SK-N-SH (cell line): ENCODE measurements around the gene LENG9. TPM values are rescaled to one million over a fixed set of nuclear protein-coding genes. Genes with fewer than 3 reads are reported as not detected.
A peak's percentile ranks its signal among the peaks of the same experiment; 100 is the strongest.

ENCODE experiments used
- CTCF ChIA-PET: fragments of 300-600, 350-600 bp; formaldehyde crosslinking; extraction: SDS; loops from one replicate; lab custom pipeline; 2021; lab: Yijun Ruan, JAX
- POLR2A ChIA-PET: fragments of 350-600 bp; sonication (Branson Sonifier 250); formaldehyde crosslinking; extraction: SDS; loops from one replicate; lab custom pipeline; 2020; ENCODE audit warnings: antibody characterized with exemption, inconsistent platforms; lab: Yijun Ruan, JAX
- DNase-seq: peaks from one replicate; pipeline ENCODE4 v3.0.0; 2012
- H2AFZ ChIP-seq: fragments of 200-600 bp; sonication (generic); 2 replicates; pipeline ENCODE4 v1.8.1; 2016; ENCODE audit warnings: antibody characterized with exemption, mild to moderate bottlenecking, low read depth
- H3F3A ChIP-seq: fragments of 200-600 bp; sonication (generic); replicated peaks from 2 replicates; pipeline ENCODE3; 2016; ENCODE audit warnings: antibody characterized with exemption, mild to moderate bottlenecking; ENCODE audit not compliant: insufficient read depth
- H3K27ac ChIP-seq, 2 experiments: fragments of 200-500 bp in 1 of 2; fragments of 200-600 bp in 1 of 2; sonication (Bioruptor generic) in 1 of 2; sonication (generic), shearing (Covaris generic) in 1 of 2; 2 replicates each; pipeline versions ENCODE4 v1.5.1 to v1.6.1; 2014 to 2016; ENCODE audit warnings: low read depth in 2 of 2, inconsistent platforms in 1 of 2, low read length in 1 of 2, mild to moderate bottlenecking in 1 of 2, mixed read lengths in 1 of 2
- H3K27me3 ChIP-seq: fragments of 200-600 bp; sonication (generic), shearing (Covaris generic); 2 replicates; pipeline ENCODE4 v1.6.1; 2016; ENCODE audit warnings: mixed run types; ENCODE audit not compliant: insufficient read depth
- H3K36me3 ChIP-seq, 2 experiments: fragments of 200-500 bp in 1 of 2; fragments of 200-600 bp in 1 of 2; sonication (Bioruptor generic) in 1 of 2; sonication (generic) in 1 of 2; replicated peaks in 1 of 2; 2 replicates each; pipeline versions ENCODE3 to v1.5.1; 2014 to 2016; ENCODE audit warnings: low read length in 1 of 2, mild to moderate bottlenecking in 1 of 2; ENCODE audit not compliant: insufficient read depth in 2 of 2, control insufficient read depth in 1 of 2
- H3K4me1 ChIP-seq, 2 experiments: fragments of 200-500 bp in 1 of 2; fragments of 200-600 bp in 1 of 2; sonication (Bioruptor generic) in 1 of 2; sonication (generic), shearing (Covaris generic) in 1 of 2; 2 replicates each; pipeline versions ENCODE4 v1.5.1 to v1.6.1; 2014 to 2016; ENCODE audit warnings: low read depth in 1 of 2, low read length in 1 of 2, mixed run types in 1 of 2; ENCODE audit not compliant: insufficient read depth in 2 of 2, control insufficient read depth in 1 of 2
- H3K4me2 ChIP-seq: fragments of 200-600 bp; sonication (generic), shearing (Covaris generic); 2 replicates; pipeline ENCODE4 v1.6.1; 2017; ENCODE audit warnings: mixed run types
- H3K4me3 ChIP-seq, 2 experiments: fragments of 200-500 bp in 1 of 2; fragments of 200-600 bp in 1 of 2; sonication (Bioruptor generic) in 1 of 2; sonication (generic), shearing (Covaris generic) in 1 of 2; 2 replicates each; pipeline versions ENCODE4 v1.5.1 to v1.8.1; 2014 to 2016; ENCODE audit warnings: low read depth in 2 of 2, inconsistent platforms in 1 of 2, low read length in 1 of 2, mild to moderate bottlenecking in 1 of 2, mixed read lengths in 1 of 2, moderate library complexity in 1 of 2
- H3K79me2 ChIP-seq: fragments of 200-600 bp; sonication (generic); 2 replicates; pipeline ENCODE4 v1.8.1; 2017; ENCODE audit warnings: mild to moderate bottlenecking; ENCODE audit not compliant: insufficient read depth
- H3K9ac ChIP-seq: fragments of 200-600 bp; sonication (generic); 2 replicates; pipeline ENCODE4 v1.6.1; 2017; ENCODE audit warnings: mixed run types
- H3K9me2 ChIP-seq: fragments of 200-600 bp; sonication (generic); 2 replicates; pipeline ENCODE4 v1.6.1; 2017; ENCODE audit warnings: mixed run types
- H3K9me3 ChIP-seq: fragments of 200-600 bp; sonication (generic); 2 replicates; pipeline ENCODE4 v1.6.1; 2017; ENCODE audit warnings: mixed run types, mild to moderate bottlenecking, moderate library complexity
- H4K20me1 ChIP-seq: fragments of 200-600 bp; sonication (generic); 2 replicates; pipeline ENCODE4 v1.6.1; 2017; ENCODE audit warnings: mild to moderate bottlenecking, mixed run types; ENCODE audit not compliant: insufficient read depth
- WGBS: methylation state at CpG from one replicate; pipeline ENCODE4 v1.1.6; 2017; ENCODE audit warnings: low lambda C conversion rate; 5-methylcytosine and 5-hydroxymethylcytosine counted together
- polyA plus RNA-seq, 3 experiments: library from polyadenylated mRNA; depleted of rRNA; stranded (reverse); fragments of >200 nt; gene quantifications; 2 replicates each; pipeline ENCODE4 v1.2.3, GENCODE V29; 2012
- TF ChIP-seq, protein P1 (sequence below): IDR thresholded peaks from 2 replicates; pipeline ENCODE4; 2012
- TF ChIP-seq, protein P2 (sequence below): IDR thresholded peaks from 2 replicates; pipeline ENCODE4 v1.6.1; 2012; ENCODE audit warnings: mild to moderate bottlenecking, low read depth, low read length, moderate library complexity
- TF ChIP-seq, protein P3 (sequence below): fragments of 150-350 bp; IDR thresholded peaks from 2 replicates; pipeline ENCODE4 v1.6.1; 2016; ENCODE audit warnings: mild to moderate bottlenecking, low read depth, low read length

Gene LENG9
- polyA plus RNA-seq, 1 of the 3 experiments (the other 2 are of a cell fraction): 0.20 TPM

DNA sequence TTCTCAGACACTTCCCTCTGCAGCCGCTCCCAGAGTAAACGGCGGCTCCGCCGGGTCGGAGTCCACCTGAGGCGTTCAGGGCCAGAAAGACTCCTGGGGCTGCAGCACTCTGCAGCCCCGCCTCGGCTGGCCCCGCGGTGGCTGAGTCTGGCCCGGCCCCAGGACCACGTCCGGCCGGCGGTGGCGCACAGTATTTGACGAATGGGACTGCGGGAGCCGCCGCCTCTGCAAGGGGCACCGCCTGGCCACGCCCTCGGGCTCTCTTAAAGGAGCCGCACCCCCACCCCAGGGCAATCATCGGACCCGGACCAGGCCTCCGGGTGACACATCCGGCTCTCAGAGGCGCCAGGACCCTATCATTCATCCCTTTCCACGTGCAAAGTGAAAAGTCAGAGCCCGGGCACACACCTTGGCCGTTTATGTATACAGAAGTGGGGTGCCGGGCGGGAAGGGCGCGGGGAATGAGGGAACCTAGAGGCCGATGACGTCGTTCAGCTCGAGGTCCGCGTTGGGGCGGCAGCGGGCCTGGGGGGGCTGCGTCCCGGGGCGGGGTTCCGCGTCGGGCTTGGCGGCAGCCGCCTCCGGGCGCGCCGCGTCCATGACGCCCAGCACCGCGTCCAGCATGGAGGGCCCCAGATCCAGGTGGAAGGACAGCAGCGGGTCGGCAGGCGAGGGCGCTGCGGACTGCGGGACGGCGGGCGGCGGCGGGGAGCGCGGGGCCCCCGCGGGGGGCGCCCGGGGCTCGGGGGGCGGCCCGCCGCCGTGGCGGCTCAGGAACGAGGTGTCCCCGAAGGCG is 1.2 kb upstream of the LENG9 start (continued):
- TF ChIP-seq, protein P1, sequence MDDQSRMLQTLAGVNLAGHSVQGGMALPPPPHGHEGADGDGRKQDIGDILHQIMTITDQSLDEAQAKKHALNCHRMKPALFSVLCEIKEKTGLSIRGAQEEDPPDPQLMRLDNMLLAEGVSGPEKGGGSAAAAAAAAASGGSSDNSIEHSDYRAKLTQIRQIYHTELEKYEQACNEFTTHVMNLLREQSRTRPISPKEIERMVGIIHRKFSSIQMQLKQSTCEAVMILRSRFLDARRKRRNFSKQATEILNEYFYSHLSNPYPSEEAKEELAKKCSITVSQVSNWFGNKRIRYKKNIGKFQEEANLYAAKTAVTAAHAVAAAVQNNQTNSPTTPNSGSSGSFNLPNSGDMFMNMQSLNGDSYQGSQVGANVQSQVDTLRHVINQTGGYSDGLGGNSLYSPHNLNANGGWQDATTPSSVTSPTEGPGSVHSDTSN: no peak
- TF ChIP-seq, protein P2, sequence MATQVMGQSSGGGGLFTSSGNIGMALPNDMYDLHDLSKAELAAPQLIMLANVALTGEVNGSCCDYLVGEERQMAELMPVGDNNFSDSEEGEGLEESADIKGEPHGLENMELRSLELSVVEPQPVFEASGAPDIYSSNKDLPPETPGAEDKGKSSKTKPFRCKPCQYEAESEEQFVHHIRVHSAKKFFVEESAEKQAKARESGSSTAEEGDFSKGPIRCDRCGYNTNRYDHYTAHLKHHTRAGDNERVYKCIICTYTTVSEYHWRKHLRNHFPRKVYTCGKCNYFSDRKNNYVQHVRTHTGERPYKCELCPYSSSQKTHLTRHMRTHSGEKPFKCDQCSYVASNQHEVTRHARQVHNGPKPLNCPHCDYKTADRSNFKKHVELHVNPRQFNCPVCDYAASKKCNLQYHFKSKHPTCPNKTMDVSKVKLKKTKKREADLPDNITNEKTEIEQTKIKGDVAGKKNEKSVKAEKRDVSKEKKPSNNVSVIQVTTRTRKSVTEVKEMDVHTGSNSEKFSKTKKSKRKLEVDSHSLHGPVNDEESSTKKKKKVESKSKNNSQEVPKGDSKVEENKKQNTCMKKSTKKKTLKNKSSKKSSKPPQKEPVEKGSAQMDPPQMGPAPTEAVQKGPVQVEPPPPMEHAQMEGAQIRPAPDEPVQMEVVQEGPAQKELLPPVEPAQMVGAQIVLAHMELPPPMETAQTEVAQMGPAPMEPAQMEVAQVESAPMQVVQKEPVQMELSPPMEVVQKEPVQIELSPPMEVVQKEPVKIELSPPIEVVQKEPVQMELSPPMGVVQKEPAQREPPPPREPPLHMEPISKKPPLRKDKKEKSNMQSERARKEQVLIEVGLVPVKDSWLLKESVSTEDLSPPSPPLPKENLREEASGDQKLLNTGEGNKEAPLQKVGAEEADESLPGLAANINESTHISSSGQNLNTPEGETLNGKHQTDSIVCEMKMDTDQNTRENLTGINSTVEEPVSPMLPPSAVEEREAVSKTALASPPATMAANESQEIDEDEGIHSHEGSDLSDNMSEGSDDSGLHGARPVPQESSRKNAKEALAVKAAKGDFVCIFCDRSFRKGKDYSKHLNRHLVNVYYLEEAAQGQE: no peak

DNA sequence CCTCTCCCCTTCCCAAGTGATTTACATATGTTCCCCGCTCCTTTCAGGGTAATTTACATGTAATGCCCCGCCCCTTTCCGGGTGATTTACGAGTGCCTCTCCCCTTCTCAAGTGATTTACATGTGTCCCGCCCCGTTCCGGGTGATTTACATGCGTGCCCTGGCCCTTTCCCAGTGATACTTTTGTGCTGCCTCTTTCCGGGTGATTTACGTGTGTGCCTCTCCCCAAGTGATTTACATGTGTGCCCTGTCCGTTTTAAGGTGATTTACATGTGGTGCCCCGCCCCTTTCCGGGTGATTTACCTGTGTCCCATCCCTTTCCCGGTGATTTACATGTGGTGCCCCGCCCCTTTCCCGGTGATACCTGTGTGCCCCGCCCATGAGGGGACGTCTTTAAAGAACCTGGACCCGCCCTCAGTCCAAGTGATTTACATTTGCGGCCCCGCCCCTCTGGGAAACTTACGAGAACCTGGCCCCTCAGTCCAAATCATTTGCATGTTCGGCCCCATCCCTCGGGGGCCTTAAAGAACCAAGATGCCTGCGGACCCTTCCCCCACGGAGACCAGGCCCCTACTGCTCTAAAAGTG is 559 bp upstream of the LENG9 start:
- H3K4me2 ChIP-seq: peak overlapping the region; percentile 92
- peak overlapping the region; percentile 65 to 67 for H3K27ac ChIP-seq
- DNase-seq: peak; percentile 75
- no peaks in the 10 kb centered on the region for H3K27me3 ChIP-seq
- H3K9ac ChIP-seq: peak overlapping the region; percentile 67
- H3K36me3 ChIP-seq: peaks cover 2 to 26% of the 10 kb centered on the region in 2 experiments
- H3K4me1 ChIP-seq: peaks cover 0 to 17% of the 10 kb centered on the region in 2 experiments; a peak in 1 of 4 replicates
- H3K9me2 ChIP-seq: no peaks in the 10 kb centered on the region
- H2AFZ ChIP-seq: peak overlapping the region; percentile 86; the same call in 1 of the 2 replicates
- CTCF ChIA-PET: interaction anchor here (1.1 kb wide), 1 partner anchor 17 kb away, joined by 4 read pairs; no protein-coding TSS in a partner anchor
- H3K79me2 ChIP-seq: no peaks in the 10 kb centered on the region
- no peaks in the 10 kb centered on the region for H3K9me3 ChIP-seq
- peak overlapping the region; percentile 63 to 77 for H3K4me3 ChIP-seq
- peaks cover 16% of the 10 kb centered on the region for H4K20me1 ChIP-seq
- H3F3A ChIP-seq: peaks cover 24% of the 10 kb centered on the region
- under 1% methylated on average over 25 of the region's 26 CpGs for WGBS
- TF ChIP-seq, protein P1: peak; percentile 2; the same call in 1 of the 2 replicates
- TF ChIP-seq, protein P3, sequence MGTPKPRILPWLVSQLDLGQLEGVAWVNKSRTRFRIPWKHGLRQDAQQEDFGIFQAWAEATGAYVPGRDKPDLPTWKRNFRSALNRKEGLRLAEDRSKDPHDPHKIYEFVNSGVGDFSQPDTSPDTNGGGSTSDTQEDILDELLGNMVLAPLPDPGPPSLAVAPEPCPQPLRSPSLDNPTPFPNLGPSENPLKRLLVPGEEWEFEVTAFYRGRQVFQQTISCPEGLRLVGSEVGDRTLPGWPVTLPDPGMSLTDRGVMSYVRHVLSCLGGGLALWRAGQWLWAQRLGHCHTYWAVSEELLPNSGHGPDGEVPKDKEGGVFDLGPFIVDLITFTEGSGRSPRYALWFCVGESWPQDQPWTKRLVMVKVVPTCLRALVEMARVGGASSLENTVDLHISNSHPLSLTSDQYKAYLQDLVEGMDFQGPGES: no peak
- POLR2A ChIA-PET: interaction anchor here (1.0 to 4.5 kb wide), 2 partner anchors 11 to 16 kb away, joined by 4 to 24 read pairs; partner anchors contain the start of gene LENG8
